Frontal cortex (tissue), 4 donors: ENCODE data around the gene NUDCD2. TPM values are rescaled to one million over a fixed set of nuclear protein-coding genes. Genes with fewer than 3 reads are reported as not detected.
"Not testable (repeated sequence)": the region's sequence is repeated elsewhere in the genome, so short reads cannot be mapped to it uniquely, and the experiment has no call there.

Experiments
- DNase-seq, 2 donors: peaks; one replicate each; pipeline ENCODE4 v3.0.0; 2012; ENCODE audit warnings: low spot score in 2 of 2
- FAIRE-seq: peaks from 2 replicates; lab custom pipeline; 2012; peaks lifted over from hg19 to GRCh38; lab: Jason Lieb, UNC
- total RNA-seq: library from RNA; depleted of rRNA; stranded (reverse); fragments of >200 nt; gene quantifications from one replicate; pipeline ENCODE4 v1.2.3, GENCODE V29; 2014
- donor health status: control.
- donor health status: control.
- donor health status: control.

Gene NUDCD2
- total RNA-seq, 1 donor from 2014 or later, result 17.5 TPM

DNA sequence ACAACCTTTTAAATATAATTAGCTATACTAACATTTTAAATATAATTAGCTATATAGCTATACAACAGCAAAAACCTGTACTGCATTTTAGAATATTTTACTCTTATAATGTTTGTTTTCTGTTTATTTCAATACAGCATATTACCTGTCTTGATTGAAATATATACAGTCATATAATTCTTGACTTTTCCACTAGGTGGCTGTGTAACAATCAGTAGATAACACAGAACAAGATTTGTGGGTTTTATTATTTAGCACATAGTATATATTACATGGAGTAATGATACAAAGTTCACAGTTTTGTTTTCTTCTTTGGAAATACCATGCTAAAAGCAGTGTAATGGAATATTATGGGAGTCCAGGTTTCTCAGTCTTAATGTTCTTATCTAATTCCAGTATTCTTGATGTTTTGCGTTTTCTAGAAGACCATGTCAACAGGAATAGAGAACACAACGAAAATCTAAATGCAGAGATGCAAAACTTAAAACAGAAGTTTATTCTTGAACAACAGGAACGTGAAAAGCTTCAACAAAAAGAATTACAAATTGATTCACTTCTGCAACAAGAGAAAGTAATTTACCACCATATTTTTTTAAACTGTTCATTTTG lies 13.8 kb upstream of the NUDCD2 start:
- peak; percentile 74 for FAIRE-seq
- no peak for DNase-seq

DNA sequence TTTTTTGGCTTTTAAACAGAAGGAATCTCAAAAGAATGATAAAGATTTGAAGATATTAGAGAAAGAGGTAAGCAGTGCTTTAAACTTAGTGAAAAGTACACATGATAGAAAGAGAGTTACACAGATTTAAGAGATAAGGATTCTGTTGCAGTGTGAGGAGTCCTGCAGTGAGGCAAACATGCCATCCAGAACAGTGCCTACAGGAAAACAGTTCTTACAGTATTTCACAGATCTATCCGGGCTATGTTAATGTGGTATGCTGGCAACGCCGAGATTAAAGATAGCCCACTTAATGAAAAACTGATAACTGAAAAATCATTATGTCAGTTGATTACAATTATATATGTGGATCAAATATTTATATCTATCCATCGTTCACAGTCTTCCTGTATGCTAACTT lies 7.8 kb upstream of the NUDCD2 start:
- DNase-seq (no peak), FAIRE-seq (no peak)

DNA sequence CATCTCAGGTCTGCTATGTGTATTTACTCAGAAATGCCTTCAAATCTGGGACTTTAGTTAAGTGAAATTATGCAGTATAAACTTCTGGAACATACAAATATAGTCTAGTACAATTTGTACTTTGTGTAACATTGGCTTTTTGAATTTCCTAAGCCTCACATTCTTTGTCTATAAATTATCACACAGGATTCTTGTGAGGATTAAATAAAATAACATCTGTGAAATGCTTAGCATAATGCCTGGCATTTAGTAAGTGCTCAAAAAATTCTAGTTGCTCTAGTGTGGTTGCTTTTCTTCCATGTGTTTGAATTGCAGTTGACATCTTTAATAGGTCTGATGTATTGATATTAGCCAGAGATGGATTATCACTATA lies 3.1 kb upstream of the NUDCD2 start:
- FAIRE-seq (no peak), DNase-seq (no peak)

DNA sequence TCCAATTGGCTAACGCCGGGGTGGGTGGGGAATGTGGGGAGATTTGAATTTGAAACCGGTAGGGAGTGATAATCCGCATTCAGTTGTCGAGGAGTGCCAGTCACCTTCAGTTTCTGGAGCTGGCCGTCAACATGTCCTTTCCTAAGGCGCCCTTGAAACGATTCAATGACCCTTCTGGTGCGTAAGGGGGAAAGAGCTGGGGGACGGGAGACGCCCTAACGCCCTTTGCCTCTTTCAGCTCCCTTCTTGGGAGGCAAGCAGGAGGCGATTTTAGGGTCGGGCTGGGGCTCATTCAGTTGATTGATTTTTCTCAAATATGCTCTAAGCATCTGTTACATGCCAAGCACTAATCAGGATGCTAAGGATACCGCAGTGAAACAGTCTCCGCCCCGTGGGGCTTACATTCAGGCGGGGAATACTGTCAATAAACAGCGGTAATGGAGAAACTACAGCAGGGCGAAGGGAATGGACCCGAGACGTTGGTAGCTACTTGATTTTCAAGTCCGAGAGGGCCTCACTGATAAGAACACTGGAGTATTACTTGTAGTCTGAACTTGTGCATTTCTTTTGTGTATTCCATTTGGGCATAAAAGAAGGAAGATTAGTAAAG lies 765 bp upstream of the NUDCD2 start, which contains the start of gene HMMR:
TSS of gene HMMR (plus strand) at position 71 of the 610 bp plus-strand sequence. CDS start at position 132, 61 bp downstream.
- no peak for DNase-seq

DNA sequence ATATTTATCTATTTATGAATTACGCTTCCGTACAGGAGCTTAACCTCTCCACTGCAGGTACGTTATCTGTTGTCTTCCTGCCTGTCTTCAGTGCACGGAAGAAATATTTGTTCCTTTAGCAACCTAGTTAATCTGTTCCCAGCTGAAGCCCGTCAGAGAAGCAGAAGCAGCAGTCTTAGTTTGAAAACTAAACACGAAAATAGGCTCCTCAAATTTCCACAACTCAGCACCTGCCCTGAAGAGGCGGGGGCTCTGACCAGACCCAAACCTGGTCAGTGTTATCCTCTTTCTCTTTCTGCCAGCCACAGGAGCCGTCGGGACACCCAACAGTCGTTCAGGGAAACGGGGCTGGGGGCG lies 462 bp downstream of the NUDCD2 start:
- no peak for FAIRE-seq
- DNase-seq, result no peak

More for the DNA sequence above, 765 bp upstream of the NUDCD2 start, which contains the start of gene HMMR:
- no peak for FAIRE-seq

DNA sequence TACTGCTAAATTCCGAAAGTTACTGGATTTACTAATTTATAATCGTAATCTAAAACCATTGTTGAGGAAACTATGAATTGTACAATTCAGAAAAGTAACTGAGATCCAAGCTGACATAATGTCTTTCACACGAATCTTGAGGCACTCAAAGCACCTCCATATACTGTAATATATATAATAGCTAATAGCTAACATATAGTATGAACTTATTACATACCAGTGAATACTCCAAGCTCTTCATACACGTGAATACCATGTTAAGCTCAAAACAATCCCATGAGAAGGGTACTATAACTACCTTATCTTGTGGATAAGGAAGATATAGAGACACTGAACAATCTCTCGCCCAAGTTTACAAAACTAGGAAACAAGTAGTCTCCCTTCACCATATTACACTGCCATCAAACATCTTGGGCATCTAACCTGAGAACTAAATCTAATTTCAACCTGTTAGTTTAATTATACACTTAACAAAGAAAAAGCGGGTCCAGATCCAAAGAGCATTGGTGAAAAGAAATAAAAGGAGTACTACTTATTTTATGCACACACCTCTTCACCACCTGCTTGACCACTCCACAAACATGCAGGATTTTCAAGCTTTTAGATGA lies 1.0 kb downstream of the NUDCD2 start:
- DNase-seq (no peak), FAIRE-seq (no peak)

DNA sequence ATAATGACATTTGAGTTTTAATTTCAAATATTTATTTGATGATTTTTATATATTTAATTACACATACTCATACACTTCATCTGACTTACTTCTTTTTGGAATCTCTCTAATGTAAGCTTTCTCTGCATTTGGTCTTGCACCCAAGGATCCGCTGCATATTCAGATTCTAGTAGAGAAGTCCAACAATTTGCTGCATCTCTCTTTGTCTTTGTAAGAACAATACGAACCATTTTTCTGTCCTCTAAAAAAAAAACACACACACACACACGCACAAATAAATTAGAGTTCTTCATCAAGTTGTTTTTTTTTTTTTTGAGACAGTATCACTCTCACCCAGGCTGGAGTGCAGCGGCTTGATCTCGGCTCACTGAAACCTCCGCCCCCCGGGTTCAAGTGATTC lies 3.1 kb downstream of the NUDCD2 start:
- DNase-seq, result no peak
- FAIRE-seq, result peak; percentile 48

DNA sequence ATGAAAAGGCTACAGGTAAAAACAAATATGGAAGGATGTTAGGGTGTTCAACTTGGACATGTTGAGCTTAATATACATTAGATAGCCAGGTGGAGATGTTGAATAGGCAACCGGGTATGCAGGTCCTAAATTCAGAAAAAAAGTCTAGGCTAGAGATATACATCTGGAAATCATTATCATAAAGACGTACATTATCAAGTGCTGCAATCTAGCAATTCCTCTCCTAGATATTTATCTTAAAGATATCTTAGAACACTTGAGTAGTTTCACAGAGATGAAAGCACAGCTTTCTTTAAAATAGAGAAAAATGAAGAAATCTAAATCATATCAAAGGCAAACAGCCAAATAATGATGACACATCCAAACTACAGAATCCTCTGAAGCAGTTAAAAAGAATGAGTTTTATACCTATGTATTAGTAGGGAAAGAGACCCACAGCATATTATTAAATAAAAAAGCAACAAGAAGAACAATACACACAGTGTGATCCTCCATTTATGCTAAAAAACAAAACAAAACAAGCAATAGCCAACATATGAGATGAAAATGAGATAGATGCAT lies 3.8 kb downstream of the NUDCD2 start:
- FAIRE-seq, result no peak
- no peak for DNase-seq

DNA sequence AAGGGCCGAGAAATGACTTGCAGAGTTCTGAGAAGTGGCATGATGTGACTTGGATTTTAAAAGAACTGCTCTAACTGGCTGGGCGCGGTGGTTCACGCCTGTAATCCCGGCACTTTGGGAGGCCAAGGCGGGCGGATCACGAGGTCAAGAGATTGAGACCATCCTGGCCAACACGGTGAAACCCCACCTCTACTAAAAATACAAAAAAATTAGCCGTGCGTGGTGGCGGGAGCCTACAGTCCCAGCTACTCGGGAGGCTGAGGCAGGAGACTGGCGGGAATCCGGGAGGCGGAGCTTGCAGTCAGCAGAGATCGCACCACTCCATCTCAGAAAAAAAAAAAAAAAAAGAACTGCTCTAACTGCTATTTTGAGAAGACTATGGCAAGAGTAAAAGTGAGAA lies 4.5 kb downstream of the NUDCD2 start:
- DNase-seq, FAIRE-seq: not testable (repeated sequence)

DNA sequence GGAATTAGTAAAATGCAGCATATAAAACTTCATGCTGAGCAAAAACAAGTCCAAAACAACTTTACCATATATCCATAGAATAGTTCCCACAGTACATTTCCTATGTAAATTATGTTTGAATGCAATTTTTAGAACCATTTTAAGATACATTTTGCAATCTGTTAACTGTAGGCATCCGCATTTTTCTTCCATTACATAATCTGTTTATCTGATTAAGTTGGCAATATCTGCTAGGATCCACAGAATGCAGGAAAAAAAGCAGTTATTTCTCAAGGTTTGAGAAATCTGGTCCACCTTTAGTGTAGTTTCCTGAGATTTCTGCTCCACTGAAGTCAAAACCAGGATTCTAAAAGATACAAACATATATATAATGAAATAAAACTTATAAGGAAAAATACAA lies 6.2 kb downstream of the NUDCD2 start:
- no peak for FAIRE-seq
- no peak for DNase-seq

DNA sequence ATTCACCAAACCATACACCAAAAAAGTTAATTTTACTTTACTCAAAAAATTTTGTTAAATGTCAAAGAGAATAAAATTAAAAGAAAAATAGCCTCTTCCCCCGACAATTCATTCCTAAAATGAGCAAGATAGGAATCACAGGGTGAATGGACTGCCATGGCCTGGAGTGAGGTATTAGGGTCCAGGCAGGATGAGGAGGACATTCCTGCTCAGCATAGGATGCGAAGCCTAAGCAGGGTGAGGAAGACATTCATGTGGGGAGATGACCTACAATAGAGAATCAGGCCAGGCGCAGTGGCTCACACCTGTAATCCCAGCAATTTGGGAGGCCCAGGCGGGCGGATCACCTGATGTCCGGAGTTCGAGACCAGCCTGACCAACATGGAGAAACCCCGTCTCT lies 8.4 kb downstream of the NUDCD2 start:
- FAIRE-seq (no peak), DNase-seq (no peak)

DNA sequence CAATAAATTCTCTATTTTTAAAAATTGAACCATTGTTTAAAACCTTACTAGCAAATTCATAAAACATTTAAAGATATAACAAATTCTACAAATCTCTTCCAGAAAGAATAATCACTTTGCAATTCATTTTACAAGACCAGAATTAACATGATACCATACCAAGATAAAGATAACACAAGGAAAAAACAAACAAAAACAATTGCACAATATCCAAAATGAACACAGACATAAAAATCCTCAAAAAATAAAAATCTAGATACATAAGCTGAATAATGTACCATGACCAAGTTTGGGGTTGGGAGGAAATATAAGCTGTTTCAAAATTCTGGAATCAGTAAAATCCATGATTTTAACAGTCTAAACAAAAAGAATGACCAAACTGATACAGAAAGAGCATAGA lies 11.4 kb downstream of the NUDCD2 start:
- no peak for FAIRE-seq
- no peak for DNase-seq

DNA sequence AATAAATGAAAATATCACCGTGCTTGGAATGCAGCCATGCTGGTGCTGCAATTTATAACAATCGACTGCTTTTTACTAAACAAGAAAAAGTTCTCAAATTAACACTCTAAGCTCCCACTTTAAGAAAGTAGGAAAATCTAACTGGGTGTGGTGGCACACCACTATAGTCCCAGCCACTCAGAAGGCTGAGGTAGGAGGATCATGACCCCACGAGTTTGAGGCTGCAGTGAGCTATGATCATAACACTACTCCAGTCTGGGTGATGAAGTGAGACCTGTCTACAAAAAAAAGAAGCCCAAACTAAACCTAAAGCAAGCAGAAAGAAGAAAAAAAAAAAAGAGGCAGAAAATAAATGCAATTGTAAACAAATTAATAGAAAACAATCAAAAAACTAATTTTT lies 12.0 kb downstream of the NUDCD2 start:
- DNase-seq (no peak), FAIRE-seq (no peak)

DNA sequence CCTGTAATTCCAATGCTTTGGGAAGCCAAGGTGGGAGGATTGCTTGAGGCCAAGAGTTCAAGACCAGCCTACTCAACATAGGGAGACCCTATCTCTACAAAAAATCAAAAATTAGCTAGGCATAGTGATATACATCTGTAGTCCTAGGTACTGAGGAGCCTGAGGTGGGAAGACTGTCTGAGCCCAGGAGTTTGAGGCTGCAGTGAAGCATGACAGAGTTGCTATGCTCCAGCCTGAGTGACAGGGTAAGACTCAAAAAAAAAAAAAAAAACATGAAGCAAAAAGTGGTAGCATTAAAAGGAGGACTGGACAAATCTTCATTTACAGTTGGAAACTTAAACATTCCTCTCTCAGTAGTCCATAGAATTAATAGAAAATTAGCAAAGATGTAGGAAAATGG lies 12.7 kb downstream of the NUDCD2 start:
- no peak for FAIRE-seq

DNA sequence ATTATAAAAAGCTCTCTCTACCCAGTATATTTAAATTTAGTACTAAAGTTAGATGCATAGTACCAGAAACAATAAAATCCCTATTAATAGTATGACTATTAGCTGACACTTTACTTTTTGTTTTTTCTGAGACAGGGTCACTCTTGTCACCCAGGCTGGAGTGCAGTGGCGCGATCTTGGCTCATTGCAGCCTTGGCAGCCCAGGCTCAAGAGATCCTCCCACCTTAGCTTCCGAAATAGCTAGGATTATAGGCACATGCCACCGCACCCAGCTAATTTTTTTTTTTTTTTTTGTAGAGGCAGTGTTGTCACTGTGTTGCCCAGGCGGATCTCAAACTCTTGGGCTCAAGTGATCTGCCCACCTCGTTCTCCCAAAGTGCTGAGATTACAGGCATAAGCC lies 14.6 kb downstream of the NUDCD2 start:
- DNase-seq (no peak), FAIRE-seq (no peak)

More for the DNA sequence above, 12.7 kb downstream of the NUDCD2 start:
- no peak for DNase-seq

DNA sequence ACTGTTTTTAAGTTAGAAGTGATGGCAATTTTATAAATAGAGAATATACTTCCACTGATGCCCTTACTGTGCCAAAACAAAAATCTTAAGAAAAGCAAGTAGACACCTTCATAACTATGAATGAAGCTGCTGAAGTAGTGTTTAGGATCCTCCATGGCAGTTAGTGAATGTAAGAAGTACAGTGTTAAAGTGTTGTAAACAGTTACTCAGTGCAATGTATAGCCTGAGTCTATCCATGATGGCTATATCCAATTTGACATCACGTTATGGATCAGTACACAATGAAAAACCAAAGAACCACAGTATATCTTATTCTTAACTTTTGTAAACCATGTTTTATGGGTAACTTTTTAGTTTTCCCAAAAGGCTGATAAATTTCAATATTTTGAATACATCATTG lies 15.4 kb downstream of the NUDCD2 start:
- FAIRE-seq, result no peak
- no peak for DNase-seq

DNA sequence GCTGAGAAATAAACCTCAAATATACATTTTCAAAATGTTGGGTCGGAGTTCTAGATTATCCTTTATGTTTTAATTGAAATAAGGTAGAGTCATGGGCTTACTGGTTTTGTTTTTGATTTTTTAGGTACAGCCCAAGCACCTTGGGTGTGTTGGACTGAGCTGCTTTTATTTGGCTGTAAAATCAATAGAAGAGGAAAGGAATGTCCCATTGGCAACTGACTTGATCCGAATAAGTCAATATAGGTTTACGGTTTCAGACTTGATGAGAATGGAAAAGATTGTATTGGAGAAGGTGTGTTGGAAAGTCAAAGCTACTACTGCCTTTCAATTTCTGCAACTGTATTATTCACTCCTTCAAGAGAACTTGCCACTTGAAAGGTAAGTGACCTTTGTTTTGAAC lies 18.9 kb downstream of the NUDCD2 start:
- no peak for DNase-seq
- FAIRE-seq, result no peak

DNA sequence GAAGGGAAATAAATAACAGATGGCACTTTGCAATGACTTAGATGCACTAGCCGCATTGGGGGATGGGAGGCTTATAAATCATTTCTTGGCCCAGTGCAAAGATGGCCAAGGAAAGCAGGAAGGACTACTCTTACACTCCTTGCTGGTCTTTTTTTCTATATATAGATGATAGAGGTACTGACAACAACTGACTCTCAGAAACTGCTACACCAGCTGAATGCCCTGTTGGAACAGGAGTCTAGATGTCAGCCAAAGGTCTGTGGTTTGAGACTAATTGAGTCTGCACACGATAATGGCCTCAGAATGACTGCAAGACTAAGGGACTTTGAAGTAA lies 20.8 kb downstream of the NUDCD2 start:
- FAIRE-seq, result no peak
- no peak for DNase-seq

DNA sequence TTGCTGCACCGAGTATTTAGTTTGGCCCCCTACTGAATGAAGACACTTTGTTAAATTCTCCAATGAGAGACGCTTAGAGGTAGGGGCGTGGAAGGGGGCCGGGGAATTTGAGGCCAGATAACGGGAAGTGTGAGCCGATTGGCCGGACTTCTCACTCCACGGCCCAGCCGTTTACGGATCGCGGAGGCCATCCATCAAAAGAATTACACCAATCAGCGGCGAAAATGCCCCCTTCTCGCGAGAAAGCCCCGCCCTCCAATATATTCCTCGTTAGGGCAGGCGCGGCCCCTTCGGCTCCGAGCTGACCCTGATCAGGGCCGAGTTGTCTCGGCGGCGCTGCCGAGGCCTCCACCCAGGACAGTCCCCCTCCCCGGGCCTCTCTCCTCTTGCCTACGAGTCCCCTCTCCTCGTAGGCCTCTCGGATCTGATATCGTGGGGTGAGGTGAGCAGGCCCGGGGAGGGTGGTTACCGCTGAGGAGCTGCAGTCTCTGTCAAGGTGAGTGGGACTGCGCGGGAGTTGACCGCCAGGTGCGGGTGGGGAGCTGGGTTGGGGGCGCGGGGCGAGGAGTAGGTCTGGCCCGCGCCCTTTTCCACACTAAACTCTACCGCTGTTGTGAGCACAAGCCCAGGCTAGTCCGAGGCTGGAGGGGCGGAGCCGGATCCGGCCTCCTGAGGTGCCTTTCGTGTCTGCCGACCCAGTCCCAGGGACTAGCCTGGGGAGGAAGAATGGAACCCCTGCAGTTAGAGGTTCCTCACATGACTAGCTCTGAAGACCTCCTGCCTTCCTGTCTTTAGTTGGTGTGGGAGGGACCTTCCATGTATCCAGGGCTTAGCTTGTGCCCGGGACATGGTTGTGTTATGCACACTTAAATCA lies 22.4 kb downstream of the NUDCD2 start, which contains the start of gene CCNG1:
TSS of gene CCNG1 (plus strand) at position 287 of the 874 bp plus-strand sequence. CDS start 1,662 bp downstream, outside the sequence.
- FAIRE-seq (peak; percentile 87), DNase-seq (peak; percentile 78 to 90)

DNA sequence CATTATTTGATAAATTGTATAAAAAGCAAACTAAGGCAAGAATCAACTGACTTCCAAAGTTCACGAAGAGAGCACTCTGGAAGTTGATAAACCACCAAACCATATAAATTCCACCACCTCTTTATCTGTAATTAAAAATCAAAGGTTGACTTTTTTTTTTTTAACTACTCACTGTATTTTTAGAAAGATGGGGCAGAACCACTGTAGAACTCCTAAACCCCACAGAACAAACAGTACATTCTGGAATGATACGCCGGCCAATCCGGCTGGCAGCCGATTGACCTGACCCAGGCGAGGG lies 22.9 kb downstream of the NUDCD2 start:
- no peak for FAIRE-seq

DNA sequence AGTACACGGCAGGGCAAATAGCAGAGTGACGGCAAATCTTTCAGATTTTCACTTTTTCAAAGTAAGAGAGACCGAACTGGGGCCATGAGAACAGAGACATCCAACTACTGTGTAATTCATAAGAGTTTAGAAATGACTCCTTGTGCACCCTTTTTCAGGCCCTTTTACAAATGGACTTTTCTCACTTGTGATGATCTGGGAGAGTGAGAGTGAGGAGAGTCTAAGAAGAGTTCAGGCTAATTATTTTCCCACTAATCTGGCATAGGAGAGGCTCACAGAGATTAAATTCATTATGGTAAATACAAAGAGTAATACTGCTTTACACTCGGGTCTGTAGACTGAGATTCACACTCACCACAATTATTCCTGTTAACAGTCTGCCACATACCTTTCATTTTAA lies 23.4 kb downstream of the NUDCD2 start:
- FAIRE-seq (no peak), DNase-seq (no peak)

More for the DNA sequence above, 22.9 kb downstream of the NUDCD2 start:
- no peak for DNase-seq
